Measurements from ENCODE around the gene ASPN.

The ASPN gene

GRCh38 chr9:92513349-92513748, 31.0 kb upstream of the ASPN start:
- FAIRE-seq (no peak), DNase-seq (ENCODE audit: insufficient read length, low spot score) (no peak)
- TF ChIP-seq POLR2A (IDR thresholded peaks at IDR 0.05; ENCODE audit: low read depth, low read length), result no peak

- no peak for FAIRE-seq
- no peak for TF ChIP-seq POLR2A (IDR thresholded peaks at IDR 0.05; ENCODE audit: low read depth, low read length)
- DNase-seq (ENCODE audit: insufficient read length, low spot score), result no peak
Observed at GRCh38 chr9:92512622-92513021, 30.3 kb upstream of the ASPN start.

GRCh38 chr9:92510747-92511146, 28.4 kb upstream of the ASPN start:
- FAIRE-seq, result no peak
- DNase-seq (ENCODE audit: insufficient read length, low spot score), result no peak
- TF ChIP-seq POLR2A (IDR thresholded peaks at IDR 0.05; ENCODE audit: low read depth, low read length), result no peak

- DNase-seq (ENCODE audit: insufficient read length, low spot score), result no peak
- TF ChIP-seq POLR2A (IDR thresholded peaks at IDR 0.05; ENCODE audit: low read depth, low read length), result no peak
- FAIRE-seq, result no peak
Observed at GRCh38 chr9:92509050-92509449, 26.7 kb upstream of the ASPN start.

- DNase-seq (ENCODE audit: insufficient read length, low spot score) (no peak), FAIRE-seq (no peak)
Observed at GRCh38 chr9:92508018-92508820, 25.9 kb upstream of the ASPN start.

GRCh38 chr9:92507496-92507895, 25.2 kb upstream of the ASPN start:
- no peak for TF ChIP-seq POLR2A (IDR thresholded peaks at IDR 0.05; ENCODE audit: low read depth, low read length)
- DNase-seq (ENCODE audit: insufficient read length, low spot score) (no peak), FAIRE-seq (no peak)

More at GRCh38 chr9:92508018-92508820, 25.9 kb upstream of the ASPN start:
- TF ChIP-seq POLR2A (IDR thresholded peaks at IDR 0.05; ENCODE audit: low read depth, low read length), result no peak

GRCh38 chr9:92507005-92507404, 24.7 kb upstream of the ASPN start:
- no peak for DNase-seq (ENCODE audit: insufficient read length, low spot score)
- no peak for TF ChIP-seq POLR2A (IDR thresholded peaks at IDR 0.05; ENCODE audit: low read depth, low read length)

GRCh38 chr9:92506184-92506857, 24.0 kb upstream of the ASPN start:
- no peak for TF ChIP-seq POLR2A (IDR thresholded peaks at IDR 0.05; ENCODE audit: low read depth, low read length)
- peak; percentile 60 for DNase-seq (ENCODE audit: insufficient read length, low spot score)
- FAIRE-seq, result peak; percentile 93

More at GRCh38 chr9:92507005-92507404, 24.7 kb upstream of the ASPN start:
- no peak for FAIRE-seq

GRCh38 chr9:92504881-92505280, 22.6 kb upstream of the ASPN start:
- TF ChIP-seq POLR2A (IDR thresholded peaks at IDR 0.05; ENCODE audit: low read depth, low read length), result no peak
- DNase-seq (ENCODE audit: insufficient read length, low spot score) (no peak), FAIRE-seq (no peak)

- DNase-seq (ENCODE audit: insufficient read length, low spot score), result no peak
- no peak for TF ChIP-seq POLR2A (IDR thresholded peaks at IDR 0.05; ENCODE audit: low read depth, low read length)
- no peak for FAIRE-seq
Observed at GRCh38 chr9:92503156-92503555, 20.9 kb upstream of the ASPN start.

- FAIRE-seq (peak; percentile 81), DNase-seq (ENCODE audit: insufficient read length, low spot score) (peak; percentile 44)
- TF ChIP-seq POLR2A (IDR thresholded peaks at IDR 0.05; ENCODE audit: low read depth, low read length), result no peak
Observed at GRCh38 chr9:92501671-92502393, 19.5 kb upstream of the ASPN start.

- FAIRE-seq, result no peak
- DNase-seq (ENCODE audit: insufficient read length, low spot score), result no peak
- no peak for TF ChIP-seq POLR2A (IDR thresholded peaks at IDR 0.05; ENCODE audit: low read depth, low read length)
Observed at GRCh38 chr9:92500725-92501124, 18.4 kb upstream of the ASPN start.

- DNase-seq (ENCODE audit: insufficient read length, low spot score), result no peak
- no peak for TF ChIP-seq POLR2A (IDR thresholded peaks at IDR 0.05; ENCODE audit: low read depth, low read length)
- FAIRE-seq, result peak; percentile 11
Observed at GRCh38 chr9:92499701-92500100, 17.4 kb upstream of the ASPN start.

All from H54 (cell line).